Measurements from ENCODE around the gene CTTNBP2NL. TPM values are rescaled to one million over a fixed set of nuclear protein-coding genes. Genes with fewer than 3 reads are reported as not detected.
"Not testable (repeated sequence)": the region's sequence is repeated elsewhere in the genome, so short reads cannot be mapped to it uniquely, and the experiment has no call there.

CTTNBP2NL gene
- total RNA-seq, 2 donors from 2014 or later, result 32.5 to 66.5 TPM

DNA sequence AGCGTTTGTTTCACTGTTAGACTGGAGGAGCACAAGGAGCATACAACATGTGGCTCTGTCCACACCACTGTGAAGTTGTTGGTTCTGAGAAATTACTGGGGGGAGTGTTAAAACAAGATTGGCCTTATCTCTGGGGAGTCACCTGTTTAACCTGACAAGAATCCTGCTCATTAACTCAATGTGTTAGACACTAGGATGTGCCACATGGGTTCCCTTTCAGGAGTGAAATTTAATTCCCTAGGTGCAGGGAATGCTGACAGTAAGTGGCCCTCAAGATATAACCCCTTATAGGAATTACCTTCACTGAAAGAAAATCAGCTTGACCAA is 66.9 kb downstream of the CTTNBP2NL start:
- H3K36me3 ChIP-seq, result peaks cover under 1% of the 10 kb centered on the region
- TF ChIP-seq, protein P1, sequence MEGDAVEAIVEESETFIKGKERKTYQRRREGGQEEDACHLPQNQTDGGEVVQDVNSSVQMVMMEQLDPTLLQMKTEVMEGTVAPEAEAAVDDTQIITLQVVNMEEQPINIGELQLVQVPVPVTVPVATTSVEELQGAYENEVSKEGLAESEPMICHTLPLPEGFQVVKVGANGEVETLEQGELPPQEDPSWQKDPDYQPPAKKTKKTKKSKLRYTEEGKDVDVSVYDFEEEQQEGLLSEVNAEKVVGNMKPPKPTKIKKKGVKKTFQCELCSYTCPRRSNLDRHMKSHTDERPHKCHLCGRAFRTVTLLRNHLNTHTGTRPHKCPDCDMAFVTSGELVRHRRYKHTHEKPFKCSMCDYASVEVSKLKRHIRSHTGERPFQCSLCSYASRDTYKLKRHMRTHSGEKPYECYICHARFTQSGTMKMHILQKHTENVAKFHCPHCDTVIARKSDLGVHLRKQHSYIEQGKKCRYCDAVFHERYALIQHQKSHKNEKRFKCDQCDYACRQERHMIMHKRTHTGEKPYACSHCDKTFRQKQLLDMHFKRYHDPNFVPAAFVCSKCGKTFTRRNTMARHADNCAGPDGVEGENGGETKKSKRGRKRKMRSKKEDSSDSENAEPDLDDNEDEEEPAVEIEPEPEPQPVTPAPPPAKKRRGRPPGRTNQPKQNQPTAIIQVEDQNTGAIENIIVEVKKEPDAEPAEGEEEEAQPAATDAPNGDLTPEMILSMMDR (IDR thresholded peaks at IDR 0.05), result no peak
- H3K4me1 ChIP-seq (ENCODE audit: control insufficient read depth in 1 of 2, low read depth in 2 of 2), result peaks cover 6 to 13% of the 10 kb centered on the region in 2 donors
- H3K27me3 ChIP-seq (replicated peaks; ENCODE audit: insufficient read depth), result no peaks in the 10 kb centered on the region
- no peaks in the 10 kb centered on the region for H3K9me3 ChIP-seq
- H3K27ac ChIP-seq, result no peak overlapping the region
- ATAC-seq (ENCODE audit: insufficient number of reproducible peaks, low FRiP score, low read depth), result no peak
- DNase-seq (ENCODE audit: low spot score), result no peak
- no peak overlapping the region for H3K4me3 ChIP-seq

DNA sequence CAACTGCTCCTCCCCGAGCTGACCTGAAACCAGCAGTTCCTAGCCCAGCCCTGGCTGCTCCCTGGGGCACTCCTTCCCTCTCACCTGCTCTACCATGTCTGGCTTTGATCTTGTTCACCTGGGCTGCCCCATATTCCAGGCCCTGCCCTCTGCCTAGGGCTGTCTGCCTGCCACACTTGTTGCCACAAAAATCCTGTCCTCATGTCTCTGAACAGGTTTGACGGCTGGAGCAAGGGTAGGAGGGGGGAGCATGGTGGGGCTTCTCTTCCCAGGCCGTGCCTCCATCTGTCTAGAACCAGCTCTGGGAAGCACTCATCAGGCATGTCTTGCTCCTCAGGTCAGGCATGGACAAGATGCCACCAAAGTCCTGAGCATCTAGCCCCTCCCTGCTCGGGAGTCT is 68.5 kb downstream of the CTTNBP2NL start:
- Histone ChIP-seq H3K4me1 (ENCODE audit: control insufficient read depth in 1 of 2, low read depth in 2 of 2) (peaks cover 6 to 13% of the 10 kb centered on the region in 2 donors), H3K9me3 (no peaks in the 10 kb centered on the region), H3K4me3 (no peak overlapping the region), H3K36me3 (no peaks in the 10 kb centered on the region), H3K27ac (peak overlapping the region in 1 of 2 donors; percentile 56), H3K27me3 (replicated peaks; ENCODE audit: insufficient read depth) (no peaks in the 10 kb centered on the region)
- ATAC-seq (ENCODE audit: insufficient number of reproducible peaks, low FRiP score, low read depth) (no peak), DNase-seq (ENCODE audit: low spot score) (no peak)
- TF ChIP-seq, protein P1 (IDR thresholded peaks at IDR 0.05), result no peak

DNA sequence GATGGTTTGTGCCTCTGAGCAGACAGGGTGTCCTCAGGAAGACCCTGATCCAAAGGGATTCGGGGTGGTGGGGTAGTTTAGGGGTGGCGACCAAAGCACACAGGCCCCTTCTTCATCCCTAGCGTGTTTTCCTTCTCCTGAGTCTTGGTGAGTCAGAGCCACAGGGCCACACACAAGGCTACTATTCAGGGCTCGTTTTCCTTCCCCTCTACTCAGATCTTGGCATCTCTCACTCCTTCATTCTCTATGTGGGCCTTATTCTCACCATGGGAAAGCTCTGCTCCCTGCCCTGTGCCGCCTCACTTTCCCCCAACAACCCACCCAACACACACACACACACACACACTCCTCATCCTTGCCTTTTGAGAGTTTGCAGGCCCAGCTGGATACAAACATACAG is 69.1 kb downstream of the CTTNBP2NL start:
- H3K36me3 ChIP-seq, result no peaks in the 10 kb centered on the region
- no peaks in the 10 kb centered on the region for H3K9me3 ChIP-seq
- H3K27me3 ChIP-seq (replicated peaks; ENCODE audit: insufficient read depth), result no peaks in the 10 kb centered on the region
- DNase-seq (ENCODE audit: low spot score) (no peak), ATAC-seq (ENCODE audit: insufficient number of reproducible peaks, low FRiP score, low read depth) (no peak)
- H3K4me3 ChIP-seq, result no peak overlapping the region
- H3K4me1 ChIP-seq (ENCODE audit: control insufficient read depth in 1 of 2, low read depth in 2 of 2), result peaks cover 6 to 13% of the 10 kb centered on the region in 2 donors
- TF ChIP-seq, protein P1 (IDR thresholded peaks at IDR 0.05), result no peak
- H3K27ac ChIP-seq, result peak overlapping the region; percentile 58 to 68

DNA sequence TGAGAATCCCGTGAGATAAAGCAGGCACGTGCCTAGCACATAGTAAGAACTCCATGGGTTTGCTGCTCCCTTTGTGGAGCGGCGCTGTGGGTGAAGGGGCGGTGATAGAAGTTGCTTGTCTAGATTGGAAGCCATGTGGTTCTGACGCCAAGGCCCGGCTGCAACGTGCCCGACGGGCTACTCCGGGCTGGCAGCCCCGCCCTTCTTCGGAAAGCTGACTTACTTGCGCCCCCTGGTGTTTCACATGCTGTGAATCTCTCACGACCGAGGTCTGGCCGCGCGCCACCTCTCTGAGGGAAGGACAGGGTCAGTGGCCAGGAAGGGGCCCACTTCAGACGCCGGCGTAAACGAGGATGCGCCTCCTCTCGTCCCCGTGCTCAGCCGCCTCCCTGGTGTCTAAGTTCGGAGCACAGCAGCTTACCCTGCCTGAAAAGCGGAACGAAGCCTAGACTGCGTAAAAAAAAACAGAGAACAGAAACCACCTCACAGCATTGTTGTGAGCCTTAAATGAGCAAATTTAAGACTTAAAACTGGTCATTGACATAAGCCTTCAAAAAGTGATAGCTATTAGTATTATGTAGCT is 70.2 kb downstream of the CTTNBP2NL start:
- Histone ChIP-seq H3K27me3 (replicated peaks; ENCODE audit: insufficient read depth) (no peaks in the 10 kb centered on the region), H3K36me3 (no peaks in the 10 kb centered on the region), H3K4me3 (peak overlapping the region; percentile 74), H3K4me1 (ENCODE audit: control insufficient read depth in 1 of 2, low read depth in 2 of 2) (peaks cover 6 to 13% of the 10 kb centered on the region in 2 donors), H3K27ac (peak overlapping the region; percentile 58 to 68), H3K9me3 (no peaks in the 10 kb centered on the region)
- peak; percentile 96 for ATAC-seq (ENCODE audit: insufficient number of reproducible peaks, low FRiP score, low read depth)
- DNase-seq (ENCODE audit: low spot score), result peak; percentile 85
- TF ChIP-seq, protein P1 (IDR thresholded peaks at IDR 0.05), result peak; percentile 84

DNA sequence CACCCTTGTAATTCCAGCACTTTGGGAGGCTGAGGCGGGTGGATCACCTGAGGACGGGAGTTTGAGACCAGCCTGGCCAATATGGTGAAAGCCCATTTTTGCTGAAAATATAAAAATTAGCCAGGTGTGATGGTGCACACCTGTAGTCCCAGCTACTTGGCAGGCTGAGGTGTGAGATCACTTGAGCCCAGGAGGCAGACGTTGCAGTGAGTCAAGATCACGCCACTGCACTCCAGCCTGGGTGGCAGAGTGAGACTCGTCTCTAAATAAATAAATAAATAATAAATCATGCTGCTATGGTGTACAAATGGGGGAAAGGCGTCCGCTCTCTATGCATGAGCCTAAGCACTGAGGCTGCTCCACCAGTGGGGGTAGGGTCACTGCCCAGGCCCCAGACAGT is 74.3 kb downstream of the CTTNBP2NL start:
- ATAC-seq (ENCODE audit: insufficient number of reproducible peaks, low FRiP score, low read depth); H3K4me3 ChIP-seq; H3K27me3 ChIP-seq (replicated peaks; ENCODE audit: insufficient read depth); H3K27ac ChIP-seq; H3K36me3 ChIP-seq; H3K9me3 ChIP-seq; DNase-seq (ENCODE audit: low spot score): not testable (repeated sequence)
- peaks cover 6 to 13% of the 10 kb centered on the region in 2 donors for H3K4me1 ChIP-seq (ENCODE audit: control insufficient read depth in 1 of 2, low read depth in 2 of 2)

DNA sequence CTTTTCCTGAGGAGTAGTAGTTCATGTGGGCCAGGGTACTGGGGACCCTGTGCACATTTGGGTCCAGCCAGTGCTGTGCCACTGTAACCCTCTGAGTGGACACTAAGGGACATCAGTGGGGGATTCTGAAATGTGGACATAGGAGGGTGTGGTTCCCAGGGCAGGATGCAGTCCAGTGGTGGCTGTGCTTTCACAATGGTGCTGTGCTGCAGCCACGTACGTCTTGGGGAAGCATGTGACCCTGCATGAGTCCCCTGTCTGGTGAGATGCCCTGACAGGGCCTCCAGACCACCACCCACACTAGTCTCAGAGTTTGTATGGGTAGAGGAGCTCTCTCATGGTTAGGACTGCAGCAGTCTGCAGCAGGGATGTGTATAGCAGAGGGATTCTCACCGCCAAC is 75.0 kb downstream of the CTTNBP2NL start:
- no peaks in the 10 kb centered on the region for H3K27me3 ChIP-seq (replicated peaks; ENCODE audit: insufficient read depth)
- no peak for DNase-seq (ENCODE audit: low spot score)
- H3K27ac ChIP-seq, result no peak overlapping the region
- ATAC-seq (ENCODE audit: insufficient number of reproducible peaks, low FRiP score, low read depth), result no peak
- TF ChIP-seq, protein P1 (IDR thresholded peaks at IDR 0.05), result no peak
- no peak overlapping the region for H3K4me3 ChIP-seq
- H3K9me3 ChIP-seq, result no peaks in the 10 kb centered on the region
- H3K4me1 ChIP-seq (ENCODE audit: control insufficient read depth in 1 of 2, low read depth in 2 of 2), result peaks cover 0 to 7% of the 10 kb centered on the region in 2 donors
- H3K36me3 ChIP-seq, result no peaks in the 10 kb centered on the region

All from thoracic aorta (tissue), 2 donors.